HG03469 (cell line): ENCODE measurements around the gene CALML6.

Source experiments
- ATAC-seq: cut with Tn5 transposase; IDR thresholded peaks from one replicate; pipeline ENCODE4 v1.9.1; 2021; ENCODE audit warnings: mild to moderate bottlenecking, moderate library complexity, moderate number of reproducible peaks; ENCODE audit not compliant: unreplicated experiment

Gene CALML6

GRCh38 chr1:1964811-1965210, 49.8 kb downstream of the CALML6 start:
- no peak for ATAC-seq

GRCh38 chr1:1965546-1965945, 50.5 kb downstream of the CALML6 start:
- ATAC-seq, result no peak

- no peak for ATAC-seq
Observed at GRCh38 chr1:1966071-1966740, 51.1 kb downstream of the CALML6 start.
